Testis (tissue), 2 donors: ENCODE data around the gene VWC2L.

Source experiments
- CTCF ChIP-seq, 3 experiments: fragments of 450-650 bp in 2 of 3; fragments of 200-600 bp in 1 of 3; sonication (generic) in 1 of 3; IDR thresholded peaks; one replicate each; pipeline ENCODE4 v1.5.1; 2016 to 2019; ENCODE audit warnings: antibody characterized with exemption in 3 of 3, mild to moderate bottlenecking in 2 of 3, moderate library complexity in 1 of 3
- POLR2A ChIP-seq: fragments of 450-650 bp; IDR thresholded peaks from one replicate; pipeline ENCODE4 v1.6.1; 2017; ENCODE audit warnings: antibody characterized with exemption, mild to moderate bottlenecking, moderate library complexity

GRCh38 chr2:214529021-214529420 lies 118.2 kb downstream of the VWC2L start:
- TF ChIP-seq CTCF (IDR thresholded peaks at IDR 0.05): no peak
- no peak for TF ChIP-seq POLR2A
